Neural cell (in vitro differentiated cells): ENCODE results near the gene NAV1. TPM values are rescaled to one million over a fixed set of nuclear protein-coding genes. Genes with fewer than 3 reads are reported as not detected.

ENCODE experiments used
- H2AFZ ChIP-seq: fragments of 200-600, 300-800 bp; sonication (generic), shearing (Covaris generic); 2 replicates; pipeline ENCODE4 v1.6.0; 2014; ENCODE audit warnings: low read depth, mild to moderate bottlenecking, antibody characterized with exemption, low read length, moderate library complexity
- H3F3A ChIP-seq: fragments of 200-600 bp; shearing (Covaris generic); 2 replicates; pipeline ENCODE4 v1.6.1; 2016; ENCODE audit warnings: mild to moderate bottlenecking, moderate library complexity, mixed read lengths, antibody characterized with exemption, low read length; ENCODE audit not compliant: insufficient read depth, poor library complexity, severe bottlenecking
- H3K27ac ChIP-seq: fragments of 200-600, 300-800 bp; sonication (generic), shearing (Covaris generic); 2 replicates; pipeline ENCODE4 v1.5.1; 2014; ENCODE audit warnings: mild to moderate bottlenecking, low read length, moderate library complexity
- H3K27me3 ChIP-seq: fragments of 300-800, 200-600 bp; sonication (generic), shearing (Covaris generic); 2 replicates; pipeline ENCODE4 v1.6.0; 2014; ENCODE audit warnings: mild to moderate bottlenecking, low read depth, low read length, moderate library complexity; ENCODE audit not compliant: insufficient read depth
- H3K36me3 ChIP-seq: fragments of 300-800, 200-600 bp; sonication (generic), shearing (Covaris generic); 2 replicates; pipeline ENCODE4 v1.5.1; 2014; ENCODE audit warnings: mild to moderate bottlenecking, antibody characterized with exemption, low read length, moderate library complexity; ENCODE audit not compliant: insufficient read depth
- H3K4me2 ChIP-seq: fragments of 300-800, 200-600 bp; sonication (generic), shearing (Covaris generic); 2 replicates; pipeline ENCODE4 v1.6.0; 2014; ENCODE audit warnings: mild to moderate bottlenecking, low read length
- H3K4me3 ChIP-seq: fragments of 300-800, 200-600 bp; sonication (generic), shearing (Covaris generic); 2 replicates; pipeline ENCODE4 v1.5.1; 2014; ENCODE audit warnings: mild to moderate bottlenecking, low read length, moderate library complexity
- H3K79me2 ChIP-seq: fragments of 200-600 bp; shearing (Covaris generic); replicated peaks from 2 replicates; pipeline ENCODE4 v1.6.0; 2014; ENCODE audit warnings: mild to moderate bottlenecking, low read length, moderate library complexity; ENCODE audit not compliant: insufficient read depth
- H3K9ac ChIP-seq: fragments of 300-800, 200-600 bp; sonication (generic), shearing (Covaris generic); 2 replicates; pipeline ENCODE4 v1.6.1; 2016; ENCODE audit warnings: mild to moderate bottlenecking, low read length, mixed read lengths
- H3K9me2 ChIP-seq: fragments of 200-600 bp; shearing (Covaris generic); 2 replicates; pipeline ENCODE4 v1.6.1; 2016; ENCODE audit warnings: mild to moderate bottlenecking, low read length, mixed read lengths; ENCODE audit not compliant: insufficient read depth
- H3K9me3 ChIP-seq: fragments of 200-600, 300-800 bp; sonication (generic), shearing (Covaris generic); 2 replicates; pipeline ENCODE4 v1.6.1; 2016; ENCODE audit warnings: mild to moderate bottlenecking, mixed run types, low read length, moderate library complexity, mixed read lengths
- H4K20me1 ChIP-seq: fragments of 200-600 bp; shearing (Covaris generic); 2 replicates; pipeline ENCODE4 v1.6.1; 2016; ENCODE audit warnings: mild to moderate bottlenecking, mixed run types; ENCODE audit not compliant: insufficient read depth
- CTCF ChIP-seq: fragments of 450-650 bp; IDR thresholded peaks from 2 replicates; pipeline ENCODE4 v1.5.1; 2014; ENCODE audit warnings: antibody characterized with exemption, mild to moderate bottlenecking, moderate library complexity; ENCODE audit not compliant: poor library complexity, severe bottlenecking
- EP300 ChIP-seq: fragments of 450-650 bp; conservative IDR thresholded peaks from 2 replicates; pipeline ENCODE4 v1.6.1; 2014; ENCODE audit warnings: antibody characterized with exemption, mild to moderate bottlenecking, moderate library complexity; ENCODE audit not compliant: poor library complexity, severe bottlenecking
- EZH2 ChIP-seq: fragments of 200-600, 300-800 bp; shearing (Covaris generic), sonication (generic); IDR thresholded peaks from 2 replicates; pipeline ENCODE4 v1.6.1; 2014; ENCODE audit warnings: antibody characterized with exemption, low read length, borderline replicate concordance, mild to moderate bottlenecking; ENCODE audit not compliant: insufficient read depth, poor library complexity, severe bottlenecking
- MXI1 ChIP-seq: fragments of 450-650 bp; conservative IDR thresholded peaks from 2 replicates; pipeline ENCODE4 v1.6.1; 2014; ENCODE audit warnings: antibody characterized with exemption, mild to moderate bottlenecking; ENCODE audit not compliant: poor library complexity, severe bottlenecking
- POLR2AphosphoS5 ChIP-seq: IDR thresholded peaks from 2 replicates; pipeline ENCODE4 v1.6.1; 2012
- RAD21 ChIP-seq: fragments of 450-650 bp; conservative IDR thresholded peaks from 2 replicates; pipeline ENCODE4 v1.6.1; 2014; ENCODE audit warnings: antibody characterized with exemption, mild to moderate bottlenecking, moderate library complexity
- REST ChIP-seq: IDR thresholded peaks from 2 replicates; pipeline ENCODE4 v1.6.1; 2012; ENCODE audit warnings: borderline replicate concordance
- SMC3 ChIP-seq: fragments of 450-650 bp; conservative IDR thresholded peaks from 2 replicates; pipeline ENCODE4 v1.6.1; 2014; ENCODE audit warnings: antibody characterized with exemption, mild to moderate bottlenecking, moderate library complexity; ENCODE audit not compliant: poor library complexity
- TAF1 ChIP-seq: IDR thresholded peaks from 2 replicates; pipeline ENCODE4 v1.6.1; 2012; ENCODE audit warnings: low read depth
- polyA plus RNA-seq: library from polyadenylated mRNA; depleted of rRNA; stranded (reverse); fragments of >200 nt; gene quantifications from 2 replicates; pipeline ENCODE4 v1.2.3, GENCODE V29; 2014

The NAV1 gene
- polyA plus RNA-seq, 1 donor from 2014 or later: 33.2 TPM

- Histone ChIP-seq H3F3A (no peaks in the 10 kb centered on the region), H3K27me3 (no peaks in the 10 kb centered on the region), H3K27ac (no peak overlapping the region), H3K4me3 (no peak overlapping the region), H3K79me2 (no peaks in the 10 kb centered on the region), H3K9me3 (no peaks in the 10 kb centered on the region), H3K4me2 (no peak overlapping the region), H3K9me2 (no peaks in the 10 kb centered on the region), H3K9ac (no peak overlapping the region), H3K36me3 (no peaks in the 10 kb centered on the region), H4K20me1 (no peaks in the 10 kb centered on the region), H2AFZ (no peak overlapping the region)
- no peak for TF ChIP-seq EZH2
- no peak for TF ChIP-seq TAF1
- TF ChIP-seq REST: no peak
- no peak for TF ChIP-seq MXI1
- no peak for TF ChIP-seq CTCF
- TF ChIP-seq SMC3: no peak
- no peak for TF ChIP-seq RAD21
- TF ChIP-seq EP300: no peak
- no peak for TF ChIP-seq POLR2AphosphoS5
These were observed 18.1 kb downstream of the NAV1 start for GRCh38 chr1:201556841-201557571.

- no peaks in the 10 kb centered on the region for H3K79me2 ChIP-seq
- no peaks in the 10 kb centered on the region for H4K20me1 ChIP-seq
- no peaks in the 10 kb centered on the region for H3K9me3 ChIP-seq
- H3K27me3 ChIP-seq: no peaks in the 10 kb centered on the region
- no peak overlapping the region for H3K9ac ChIP-seq
- TF ChIP-seq REST: no peak
- TF ChIP-seq POLR2AphosphoS5: no peak
- no peak for TF ChIP-seq EP300
- TF ChIP-seq MXI1: no peak
- no peak for TF ChIP-seq EZH2
- no peak for TF ChIP-seq TAF1
- TF ChIP-seq RAD21: no peak
- TF ChIP-seq SMC3: no peak
- TF ChIP-seq CTCF: no peak
- no peaks in the 10 kb centered on the region for H3K36me3 ChIP-seq
- H3K4me3 ChIP-seq: no peak overlapping the region
- no peaks in the 10 kb centered on the region for H3F3A ChIP-seq
- no peak overlapping the region for H3K4me2 ChIP-seq
- H3K27ac ChIP-seq: no peak overlapping the region
- H2AFZ ChIP-seq: no peak overlapping the region
- H3K9me2 ChIP-seq: no peaks in the 10 kb centered on the region
These were observed 18.6 kb downstream of the NAV1 start for GRCh38 chr1:201557572-201557958.
